ENCODE measurements around the gene AKR7A2. TPM values are rescaled to one million over a fixed set of nuclear protein-coding genes. Genes with fewer than 3 reads are reported as not detected.

The AKR7A2 gene
- total RNA-seq, result 10 to 100 TPM; 51.6 to 73.6 (median 59.0) TPM

DNA sequence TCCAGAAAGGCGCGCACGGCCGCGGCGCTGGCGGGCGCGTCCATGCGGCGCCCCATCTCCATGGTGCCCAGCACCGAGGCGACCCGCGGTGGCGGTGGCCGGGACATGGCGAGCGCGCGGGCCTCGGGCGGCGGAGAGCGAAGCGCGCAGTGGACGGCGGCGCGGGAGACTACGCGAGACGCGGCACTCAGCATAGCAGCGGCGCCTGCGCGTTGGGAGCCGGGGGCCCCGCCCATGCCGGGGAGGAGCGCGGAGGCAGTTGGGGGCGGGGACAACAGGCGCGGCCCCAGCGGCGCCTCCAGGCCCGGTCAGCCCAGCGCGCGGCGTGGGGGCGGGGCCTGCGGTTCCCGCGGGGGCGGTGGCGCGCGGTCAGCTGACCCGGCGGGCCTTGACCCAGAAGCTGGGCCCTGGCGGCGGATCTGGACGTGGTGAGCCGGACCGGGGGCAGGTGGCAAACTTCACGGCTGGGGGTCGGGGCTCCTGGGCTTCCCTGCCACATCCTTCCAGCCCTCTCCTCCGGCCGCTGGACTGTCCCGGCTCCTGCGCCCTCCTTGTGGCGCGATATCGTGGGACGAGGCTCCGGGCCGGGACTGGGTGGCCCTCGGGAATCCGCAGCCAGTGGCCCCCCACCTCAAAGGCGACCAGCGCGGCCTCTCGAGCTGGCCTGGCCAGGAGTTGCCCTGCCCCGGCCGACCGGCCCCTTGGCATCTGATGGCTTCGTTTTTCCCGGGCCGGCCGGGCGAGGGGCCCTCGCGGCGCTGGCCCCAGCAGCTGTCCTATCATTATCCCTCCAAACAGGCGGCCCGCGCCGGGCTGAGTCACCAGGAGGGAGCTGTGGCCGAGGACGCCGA lies at the start of gene AKR7A2, which contains the start of gene SLC66A1:
AKR7A2 (minus strand) TSS at position 214 of the 851 bp plus-strand sequence; CDS start at position 194, 20 bp downstream.
SLC66A1 (plus strand) TSS at position 396 of the 851 bp plus-strand sequence. CDS start 5,352 bp downstream, outside the sequence.
- DNase-seq (ENCODE audit: low spot score) (peak; percentile 68), ATAC-seq (ENCODE audit: low FRiP score) (peak; percentile 97)
- TF ChIP-seq, protein P1, sequence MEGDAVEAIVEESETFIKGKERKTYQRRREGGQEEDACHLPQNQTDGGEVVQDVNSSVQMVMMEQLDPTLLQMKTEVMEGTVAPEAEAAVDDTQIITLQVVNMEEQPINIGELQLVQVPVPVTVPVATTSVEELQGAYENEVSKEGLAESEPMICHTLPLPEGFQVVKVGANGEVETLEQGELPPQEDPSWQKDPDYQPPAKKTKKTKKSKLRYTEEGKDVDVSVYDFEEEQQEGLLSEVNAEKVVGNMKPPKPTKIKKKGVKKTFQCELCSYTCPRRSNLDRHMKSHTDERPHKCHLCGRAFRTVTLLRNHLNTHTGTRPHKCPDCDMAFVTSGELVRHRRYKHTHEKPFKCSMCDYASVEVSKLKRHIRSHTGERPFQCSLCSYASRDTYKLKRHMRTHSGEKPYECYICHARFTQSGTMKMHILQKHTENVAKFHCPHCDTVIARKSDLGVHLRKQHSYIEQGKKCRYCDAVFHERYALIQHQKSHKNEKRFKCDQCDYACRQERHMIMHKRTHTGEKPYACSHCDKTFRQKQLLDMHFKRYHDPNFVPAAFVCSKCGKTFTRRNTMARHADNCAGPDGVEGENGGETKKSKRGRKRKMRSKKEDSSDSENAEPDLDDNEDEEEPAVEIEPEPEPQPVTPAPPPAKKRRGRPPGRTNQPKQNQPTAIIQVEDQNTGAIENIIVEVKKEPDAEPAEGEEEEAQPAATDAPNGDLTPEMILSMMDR (IDR thresholded peaks at IDR 0.05), result no peak

DNA sequence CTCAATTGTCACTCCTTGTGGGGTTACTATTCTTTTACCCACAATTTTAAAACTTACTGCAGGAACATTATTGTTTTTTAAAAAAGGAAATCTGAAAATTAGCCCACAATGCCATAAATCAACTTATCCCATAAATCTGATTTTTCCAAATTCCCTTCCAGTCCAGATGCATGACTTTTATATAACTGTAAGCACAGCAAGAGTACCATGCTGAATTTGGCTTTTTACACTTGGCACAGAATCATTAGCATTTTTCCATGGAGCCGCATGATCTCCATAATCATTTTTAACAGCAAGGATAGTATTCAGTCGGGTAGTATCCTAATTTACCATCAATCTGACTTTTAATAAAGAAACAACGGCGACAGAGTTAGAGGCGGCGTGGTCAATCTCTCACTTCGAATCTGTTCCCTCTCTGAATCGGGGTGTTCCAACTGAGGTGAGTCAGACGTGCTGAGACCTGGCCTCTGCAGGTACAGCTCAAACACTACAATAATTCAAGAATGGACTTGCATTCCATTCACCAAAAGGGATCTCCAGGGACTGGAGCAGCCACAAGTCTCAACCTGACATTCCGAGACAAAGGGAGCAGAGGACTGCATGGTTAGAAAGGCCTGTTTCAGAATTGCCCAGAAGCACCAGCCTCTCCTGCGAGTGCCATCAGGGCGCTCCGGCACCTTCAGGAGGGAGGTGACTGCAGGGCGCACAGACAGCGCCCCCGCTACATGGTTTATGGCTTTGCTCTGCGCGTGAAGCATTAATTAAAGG lies 49.1 kb upstream of the AKR7A2 start:
- TF ChIP-seq, protein P1 (IDR thresholded peaks at IDR 0.05), result no peak
- ATAC-seq (ENCODE audit: low FRiP score), result no peak
- no peak for DNase-seq (ENCODE audit: low spot score)

DNA sequence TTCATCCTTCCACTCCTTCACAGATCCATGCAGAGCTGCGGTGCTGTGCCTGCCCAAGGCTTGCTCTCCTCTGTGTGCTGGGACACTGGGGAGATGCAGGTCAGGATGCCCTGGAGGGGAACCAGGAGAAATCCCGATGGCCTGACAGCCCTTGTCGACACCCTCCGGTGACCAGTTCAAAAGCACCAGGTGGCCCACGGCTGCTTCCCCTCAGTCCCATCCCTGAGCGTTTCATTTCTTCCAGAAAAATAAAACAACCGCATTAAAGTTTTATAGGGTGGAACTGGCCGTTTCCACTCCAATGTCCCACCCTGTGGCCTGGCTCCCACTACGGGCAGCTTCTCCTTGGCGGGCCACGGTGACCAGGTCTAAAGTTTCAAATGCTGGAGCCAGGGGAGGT lies 48.5 kb upstream of the AKR7A2 start:
- DNase-seq (ENCODE audit: low spot score) (no peak), ATAC-seq (ENCODE audit: low FRiP score) (no peak)
- TF ChIP-seq, protein P1 (IDR thresholded peaks at IDR 0.05), result no peak

DNA sequence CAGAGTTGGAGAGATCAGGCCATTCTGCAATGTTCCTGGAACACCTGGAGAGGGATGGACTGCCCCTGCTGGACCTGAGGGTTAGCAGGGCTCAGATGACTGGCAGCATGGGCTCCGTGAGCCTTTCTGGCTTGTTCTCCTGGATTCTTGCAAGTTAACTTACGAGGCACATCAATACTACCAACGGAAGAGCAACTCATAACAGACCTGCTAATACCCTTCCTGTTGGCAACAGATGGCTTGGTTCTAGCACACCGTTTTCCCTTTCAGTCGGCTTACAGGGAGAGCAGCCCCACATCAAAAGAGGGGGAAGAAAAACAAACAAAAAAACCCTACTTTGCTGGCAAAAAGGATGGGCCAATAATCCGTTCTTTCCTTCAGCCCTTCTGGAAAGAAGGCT lies 48.1 kb upstream of the AKR7A2 start:
- ATAC-seq (ENCODE audit: low FRiP score) (no peak), DNase-seq (ENCODE audit: low spot score) (no peak)

DNA sequence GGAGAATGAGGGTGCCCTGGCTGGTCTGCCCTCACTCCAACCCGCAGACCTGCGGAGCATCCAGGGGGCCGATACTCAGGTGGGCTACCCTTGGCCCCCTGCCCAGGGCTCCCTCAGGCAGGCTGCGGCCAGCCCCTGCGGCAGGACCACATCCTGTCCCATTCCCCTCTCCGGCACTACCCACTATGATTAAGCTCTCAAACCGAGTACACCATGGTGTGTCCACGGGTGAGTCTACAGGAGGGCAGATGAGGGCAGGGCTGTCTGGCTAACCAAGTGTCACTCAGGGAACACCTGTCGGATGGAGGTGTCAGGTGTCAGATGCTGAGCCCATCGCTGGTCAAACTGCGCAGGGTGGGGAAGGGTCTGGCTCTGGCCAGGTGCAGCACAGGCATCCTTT lies 47.4 kb upstream of the AKR7A2 start:
- DNase-seq (ENCODE audit: low spot score) (no peak), ATAC-seq (ENCODE audit: low FRiP score) (no peak)
- TF ChIP-seq, protein P1 (IDR thresholded peaks at IDR 0.05), result no peak

More for the DNA sequence above, 48.1 kb upstream of the AKR7A2 start:
- TF ChIP-seq, protein P1 (IDR thresholded peaks at IDR 0.05), result no peak

DNA sequence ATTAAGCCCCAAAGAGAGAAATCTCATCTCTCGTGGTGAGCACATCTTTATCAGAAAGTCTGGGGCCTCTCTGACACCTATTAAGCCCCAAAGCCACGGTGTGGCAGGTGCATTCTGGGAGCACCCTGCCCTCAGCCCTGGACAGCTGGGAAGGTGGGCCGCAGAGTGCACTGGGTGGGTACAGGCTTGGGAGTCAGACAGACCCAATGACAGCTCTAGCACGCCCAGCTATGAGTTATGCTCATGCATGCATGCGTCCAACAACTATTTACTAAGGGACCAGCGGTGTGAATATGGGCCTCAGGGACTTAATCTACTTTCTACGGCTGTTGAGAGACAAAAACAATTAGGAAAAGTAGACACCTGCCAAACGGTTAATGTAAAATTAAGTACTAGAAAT lies 46.8 kb upstream of the AKR7A2 start:
- DNase-seq (ENCODE audit: low spot score) (no peak), ATAC-seq (ENCODE audit: low FRiP score) (no peak)
- TF ChIP-seq, protein P1 (IDR thresholded peaks at IDR 0.05), result no peak

Data from omental fat pad (tissue), 4 donors.